Measurements from ENCODE around the gene FAR1.

The FAR1 gene

DNA sequence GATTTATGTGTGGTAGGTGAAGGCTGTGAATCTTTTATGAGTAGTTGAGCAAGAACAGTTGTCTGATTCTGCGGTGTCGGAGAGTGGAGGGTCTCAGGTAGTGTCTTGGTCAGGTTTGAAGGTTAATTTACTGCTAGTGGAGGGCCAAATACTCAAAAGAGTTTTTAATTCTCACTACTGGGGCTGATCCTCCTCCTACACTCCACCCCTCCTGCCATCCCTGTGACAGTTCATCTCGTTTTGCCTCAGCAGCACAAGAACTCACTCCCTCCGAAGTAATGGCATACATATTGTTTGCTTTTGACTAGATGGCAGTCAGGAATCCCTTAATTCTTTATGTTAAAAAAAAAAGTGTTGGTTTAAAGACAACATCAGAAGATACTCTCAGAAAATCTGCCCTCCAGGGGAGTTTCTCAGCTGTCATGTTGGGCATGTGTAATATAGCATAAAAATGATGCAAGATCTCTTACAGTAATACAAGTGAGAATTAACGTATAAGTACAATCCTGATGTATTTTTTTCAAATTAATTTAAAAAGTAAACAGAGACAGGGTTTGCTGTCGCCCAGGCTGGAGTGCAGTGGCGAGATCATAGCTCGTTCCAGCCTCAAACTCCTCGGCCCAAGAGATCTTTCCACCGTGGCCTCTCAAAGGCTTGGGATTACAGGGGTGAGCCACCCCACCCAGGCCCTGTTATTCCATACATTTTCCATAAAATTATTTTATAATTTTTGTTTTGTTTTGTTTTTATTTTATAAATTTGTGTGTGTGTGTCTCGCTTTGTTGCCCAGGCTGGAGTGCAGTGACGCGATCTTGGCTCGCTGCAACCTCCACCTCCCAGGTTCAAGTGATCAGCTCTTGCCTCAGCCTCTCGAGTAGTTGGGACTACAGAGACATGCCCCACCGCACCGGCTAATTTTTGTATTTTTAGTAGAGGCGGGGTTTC lies 1.3 kb downstream of the FAR1 start:
- peak; percentile 68 for DNase-seq

DNA sequence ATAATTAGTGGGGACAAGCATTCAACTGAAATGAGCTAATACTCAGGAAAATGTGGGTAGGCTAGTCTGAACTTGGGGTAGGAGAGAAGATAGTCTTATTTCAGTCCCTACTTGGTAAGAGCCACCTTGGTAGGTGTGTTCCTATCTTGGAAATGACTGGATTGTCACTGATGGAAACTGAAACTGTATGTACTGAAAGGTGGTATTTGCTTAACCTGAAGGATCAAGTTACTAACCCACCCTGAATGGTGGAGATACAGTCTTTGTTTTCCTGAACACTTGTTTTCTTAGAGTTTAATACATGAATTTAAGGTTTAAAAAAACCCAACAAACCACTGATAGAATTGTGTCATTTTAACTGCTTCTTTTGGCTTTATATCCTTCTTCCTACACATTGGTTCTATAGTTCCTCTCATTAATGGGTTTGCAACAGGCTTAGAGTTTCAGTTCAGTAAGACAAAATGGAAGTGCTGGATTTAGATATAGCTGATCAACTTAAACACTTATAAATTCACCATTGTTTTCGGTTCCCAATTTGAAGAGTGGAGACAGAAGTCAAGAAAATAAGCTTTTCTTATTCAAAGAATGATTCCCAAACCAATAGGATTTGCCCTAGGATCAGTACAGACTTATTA lies 4.2 kb downstream of the FAR1 start:
- peak; percentile 79 for DNase-seq

GRCh38 chr11:13674799-13675509 lies 6.5 kb downstream of the FAR1 start:
- peak; percentile 93 for DNase-seq

DNA sequence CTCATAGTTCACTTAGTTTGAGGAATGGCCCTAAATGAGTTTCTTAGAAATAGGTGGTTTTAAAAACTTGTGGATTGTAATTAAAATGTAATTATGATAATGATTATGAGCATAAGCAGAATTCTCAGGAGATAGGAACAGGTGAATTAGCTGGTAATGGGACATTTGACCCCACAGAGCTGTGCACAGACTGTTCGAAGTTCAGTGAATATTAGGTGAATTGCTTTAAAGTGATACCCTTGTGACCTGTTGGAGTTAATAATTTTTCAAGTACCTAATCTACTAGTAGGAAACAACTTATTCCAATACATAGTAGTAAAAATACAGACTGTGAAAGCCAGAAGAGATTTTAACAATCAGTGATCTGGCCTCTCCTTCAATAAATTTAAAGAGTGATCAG lies 8.1 kb downstream of the FAR1 start:
- DNase-seq, result no peak

DNA sequence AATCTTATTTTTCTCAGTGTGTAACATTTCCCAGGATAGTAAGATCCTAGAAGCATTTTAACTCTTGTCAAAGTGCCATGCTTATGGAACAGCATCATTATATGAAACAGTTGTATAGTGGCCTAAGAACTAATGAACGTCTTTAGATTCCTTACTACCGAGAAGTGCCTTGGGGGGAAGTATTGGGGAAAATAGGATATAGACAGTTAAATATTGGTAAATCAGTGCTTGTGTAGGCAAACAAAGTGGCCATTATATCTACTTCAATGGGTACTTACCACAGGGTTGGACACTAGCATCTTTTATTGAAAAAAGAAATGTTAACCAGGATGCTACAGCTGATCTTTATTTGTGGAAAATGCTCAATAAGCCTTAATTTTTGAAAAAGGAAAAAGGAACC lies 11.3 kb downstream of the FAR1 start:
- no peak for DNase-seq

- peak; percentile 65 for DNase-seq
Observed at GRCh38 chr11:13680501-13681264, 12.2 kb downstream of the FAR1 start.

DNA sequence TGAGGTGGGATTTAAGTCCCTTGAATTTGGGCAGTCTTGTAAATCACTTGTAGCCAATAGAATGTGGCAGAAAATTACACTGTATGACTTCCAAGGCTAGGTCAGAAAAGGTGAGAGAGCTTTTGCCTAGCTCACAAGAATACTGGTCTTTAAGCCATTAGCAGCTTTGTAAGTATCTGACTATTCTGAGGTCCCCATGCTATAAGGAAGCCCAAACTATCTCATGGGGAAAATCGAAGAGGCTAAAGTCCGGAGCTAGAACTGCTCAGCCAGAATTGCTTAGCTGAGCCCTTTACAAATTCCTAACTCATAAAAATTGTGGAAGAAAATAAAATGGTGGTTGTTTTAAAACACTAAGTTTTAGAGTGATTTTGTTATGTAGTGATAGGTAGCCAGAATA lies 13.0 kb downstream of the FAR1 start:
- no peak for DNase-seq

DNA sequence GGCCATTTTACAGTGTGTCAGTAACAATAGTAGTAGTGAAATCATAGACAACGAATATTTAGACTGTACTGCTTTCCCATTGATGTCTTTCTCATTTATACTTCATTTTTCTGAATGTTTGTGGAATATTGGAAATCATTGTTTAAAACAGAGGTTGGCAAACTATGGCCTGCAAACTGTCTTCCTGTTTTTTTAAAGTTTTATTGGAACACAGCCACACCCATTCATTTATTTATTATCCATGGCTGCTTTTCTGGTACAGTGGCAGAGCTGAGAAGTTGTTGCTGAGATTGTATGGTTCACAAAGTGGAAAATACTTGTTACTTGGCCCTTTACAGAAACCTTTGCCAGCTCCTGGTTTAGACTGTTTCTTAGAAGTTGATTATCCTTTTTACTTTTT lies 13.7 kb downstream of the FAR1 start:
- DNase-seq, result no peak

- DNase-seq, result no peak
Observed at GRCh38 chr11:13685461-13686108, 17.1 kb downstream of the FAR1 start.

DNA sequence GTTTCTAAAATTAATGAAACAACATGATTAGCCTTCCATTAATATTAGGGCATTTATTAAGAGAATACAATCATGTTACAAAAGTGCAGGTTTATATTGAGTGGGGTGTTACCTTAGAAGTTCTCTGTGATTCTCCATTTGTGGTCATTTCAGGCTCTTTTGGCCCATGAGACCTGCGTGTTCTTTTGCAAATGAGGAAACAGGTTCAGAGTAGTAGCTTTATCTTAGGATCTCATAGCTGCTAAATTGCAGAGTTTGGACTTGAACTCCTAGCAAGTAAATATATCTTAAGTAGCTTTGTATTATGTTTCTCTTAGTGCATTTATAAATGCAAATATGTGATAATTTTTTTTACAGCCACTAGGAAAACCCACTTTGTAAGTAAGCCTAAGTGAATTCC lies 18.3 kb downstream of the FAR1 start:
- no peak for DNase-seq

GRCh38 chr11:13687271-13687670 lies 18.8 kb downstream of the FAR1 start:
- DNase-seq, result no peak

DNA sequence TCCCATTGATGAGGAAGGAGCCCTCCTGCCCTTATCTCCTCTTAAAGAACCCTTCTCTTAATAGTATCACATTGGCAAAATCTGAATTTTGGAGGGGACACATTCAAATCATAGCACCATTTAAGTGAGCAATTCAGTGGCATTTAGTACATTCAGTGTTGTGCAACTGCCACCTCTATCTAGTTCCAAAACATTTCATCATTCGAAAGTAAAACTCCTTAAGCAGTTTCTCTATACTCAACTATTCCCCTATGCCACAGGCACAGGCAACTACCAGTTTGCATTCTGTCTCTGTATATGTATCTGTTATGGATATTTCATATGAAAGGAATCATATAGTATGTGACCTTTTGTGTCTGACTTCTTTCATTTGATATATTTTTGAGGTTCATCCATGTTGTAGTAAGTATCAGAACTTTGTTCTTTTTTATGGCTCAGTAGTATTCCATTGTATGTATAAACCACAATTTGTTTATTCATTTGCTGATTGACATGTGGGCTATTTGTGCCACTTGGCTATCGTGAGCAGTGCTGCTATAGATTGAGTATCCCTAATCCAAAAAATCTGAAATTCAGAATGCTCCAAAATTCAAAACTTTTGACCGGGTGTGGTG lies 22.9 kb downstream of the FAR1 start:
- DNase-seq, result peak; percentile 71

GRCh38 chr11:13692172-13692571 lies 23.7 kb downstream of the FAR1 start:
- DNase-seq, result no peak

GRCh38 chr11:13694115-13694514 lies 25.6 kb downstream of the FAR1 start:
- no peak for DNase-seq

DNA sequence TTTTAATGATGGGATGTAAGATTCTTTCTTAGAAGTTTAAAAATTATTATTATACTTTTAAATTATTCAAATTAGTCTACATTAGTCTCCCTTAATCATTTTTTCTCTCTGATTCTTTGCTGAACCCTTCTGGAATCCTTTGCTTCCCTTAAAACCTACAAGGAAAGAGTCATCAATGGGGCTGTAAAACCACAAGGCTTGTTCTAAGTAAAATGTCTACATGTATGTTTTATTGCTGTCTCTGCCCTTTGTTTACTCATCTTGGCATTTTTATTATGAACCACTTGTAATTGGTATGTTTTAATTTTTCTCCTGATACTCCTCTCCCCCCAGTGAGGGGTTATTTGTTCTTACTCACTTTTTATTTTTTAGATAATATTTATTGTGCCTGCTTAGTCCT lies 27.4 kb downstream of the FAR1 start:
- no peak for DNase-seq

DNA sequence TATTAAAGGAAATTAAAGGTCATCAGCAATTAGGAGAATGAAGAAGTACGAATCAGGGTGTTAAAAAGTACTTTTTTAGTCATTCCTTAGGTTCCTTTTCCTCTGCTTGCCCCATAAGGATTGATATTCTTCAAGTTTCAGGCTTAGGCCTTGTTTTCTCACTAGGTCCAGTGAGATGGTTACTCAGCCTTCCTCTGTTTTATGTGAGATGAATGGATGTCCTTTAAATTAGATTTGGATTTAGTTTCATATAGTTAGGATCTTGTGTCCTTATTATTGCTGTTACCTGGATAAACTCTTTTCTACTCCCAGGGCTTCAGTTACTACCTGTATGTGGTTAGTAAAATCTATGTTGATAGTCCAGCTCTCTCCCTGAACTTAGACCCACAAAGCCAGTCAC lies 29.2 kb downstream of the FAR1 start:
- DNase-seq, result no peak

- DNase-seq, result no peak
Observed at GRCh38 chr11:13698132-13698531, 29.7 kb downstream of the FAR1 start.

- DNase-seq, result no peak
Observed at GRCh38 chr11:13699041-13699440, 30.6 kb downstream of the FAR1 start.

GRCh38 chr11:13699870-13700269 lies 31.4 kb downstream of the FAR1 start:
- DNase-seq, result no peak

GRCh38 chr11:13701506-13701905 lies 33.0 kb downstream of the FAR1 start:
- DNase-seq, result no peak

DNA sequence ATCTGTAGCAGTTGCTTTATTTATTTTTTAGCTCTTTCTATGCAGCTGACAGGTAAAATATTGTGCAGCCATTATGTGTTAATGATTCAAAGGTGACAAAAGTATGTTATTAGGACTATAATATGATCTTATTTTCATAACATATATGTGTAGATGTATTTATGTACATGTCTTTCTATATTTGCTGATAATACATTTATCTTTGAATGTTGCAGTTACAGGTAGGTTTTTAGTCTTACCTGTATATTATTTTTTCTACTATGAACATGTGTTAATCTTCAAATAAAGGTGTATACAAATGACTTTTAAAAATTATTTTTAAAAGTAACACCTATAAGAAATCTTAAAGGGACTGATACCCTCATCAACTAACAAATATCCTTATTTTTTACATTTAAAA lies 33.6 kb downstream of the FAR1 start:
- DNase-seq, result no peak

DNA sequence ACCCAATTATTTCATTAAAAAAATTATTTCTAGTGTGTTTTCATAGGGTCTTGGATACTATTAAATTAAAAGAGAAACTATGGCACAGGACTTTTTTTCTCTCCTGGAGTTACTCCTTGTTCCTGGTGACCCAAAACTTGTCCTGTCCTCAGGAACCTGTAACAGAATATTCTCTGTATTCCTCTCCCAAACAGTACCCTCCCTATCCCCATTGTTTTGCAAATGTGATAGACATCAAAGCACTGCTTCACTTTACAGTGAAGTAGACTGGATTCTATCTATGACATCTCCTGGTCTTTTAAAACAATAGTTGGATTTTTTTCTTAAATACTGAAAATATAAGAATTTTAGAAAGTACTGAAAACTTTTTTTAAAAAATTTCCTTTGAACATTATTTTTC lies 37.2 kb downstream of the FAR1 start:
- no peak for DNase-seq
